ENCODE results near the gene ADCY1.

ADCY1 gene

GRCh38 chr7:45699726-45700390, 125.7 kb downstream of the ADCY1 start:
- Histone ChIP-seq H3K9me3 (ENCODE audit: control insufficient read depth, low read length) (no peaks in the 10 kb centered on the region), H3K4me1 (ENCODE audit: control insufficient read depth, insufficient read depth, low read length, poor library complexity, severe bottlenecking) (no peaks in the 10 kb centered on the region), H3K27ac (ENCODE audit: low read depth, low read length, severe bottlenecking) (no peak overlapping the region), H3K4me3 (ENCODE audit: extremely low read depth, insufficient read depth, low read length, poor library complexity, severe bottlenecking) (no peak overlapping the region), H3K36me3 (ENCODE audit: control insufficient read depth, insufficient read depth, low read length) (no peaks in the 10 kb centered on the region)
- WGBS, 2 experiments (ENCODE audit: insufficient coverage in 2 of 2): 85 to 93% methylated on average over 10 to 11 of the region's 11 CpGs

- WGBS, 2 experiments (ENCODE audit: insufficient coverage in 2 of 2): 60 to 71% methylated on average over 1 to 2 of the region's 2 CpGs
- Histone ChIP-seq H3K4me3 (ENCODE audit: extremely low read depth, insufficient read depth, low read length, poor library complexity, severe bottlenecking) (no peak overlapping the region), H3K9me3 (ENCODE audit: control insufficient read depth, low read length) (no peaks in the 10 kb centered on the region)
These were observed 126.4 kb downstream of the ADCY1 start for GRCh38 chr7:45700556-45700955.

GRCh38 chr7:45701701-45702510, 127.7 kb downstream of the ADCY1 start:
- Histone ChIP-seq H3K27ac (ENCODE audit: low read depth, low read length, severe bottlenecking) (no peak overlapping the region), H3K9me3 (ENCODE audit: control insufficient read depth, low read length) (no peaks in the 10 kb centered on the region), H3K36me3 (ENCODE audit: control insufficient read depth, insufficient read depth, low read length) (no peaks in the 10 kb centered on the region), H3K4me3 (ENCODE audit: extremely low read depth, insufficient read depth, low read length, poor library complexity, severe bottlenecking) (no peak overlapping the region), H3K4me1 (ENCODE audit: control insufficient read depth, insufficient read depth, low read length, poor library complexity, severe bottlenecking) (no peaks in the 10 kb centered on the region)
- WGBS, 2 experiments (ENCODE audit: insufficient coverage in 2 of 2): 92 to 93% methylated on average over 16 to 18 of the region's 18 CpGs

More at GRCh38 chr7:45700556-45700955, 126.4 kb downstream of the ADCY1 start:
- Histone ChIP-seq H3K36me3 (ENCODE audit: control insufficient read depth, insufficient read depth, low read length) (no peaks in the 10 kb centered on the region), H3K27ac (ENCODE audit: low read depth, low read length, severe bottlenecking) (no peak overlapping the region), H3K4me1 (ENCODE audit: control insufficient read depth, insufficient read depth, low read length, poor library complexity, severe bottlenecking) (no peaks in the 10 kb centered on the region)

- Histone ChIP-seq H3K27ac (ENCODE audit: low read depth, low read length, severe bottlenecking) (no peak overlapping the region), H3K9me3 (ENCODE audit: control insufficient read depth, low read length) (no peaks in the 10 kb centered on the region), H3K4me3 (ENCODE audit: extremely low read depth, insufficient read depth, low read length, poor library complexity, severe bottlenecking) (no peak overlapping the region), H3K4me1 (ENCODE audit: control insufficient read depth, insufficient read depth, low read length, poor library complexity, severe bottlenecking) (no peaks in the 10 kb centered on the region), H3K36me3 (ENCODE audit: control insufficient read depth, insufficient read depth, low read length) (no peaks in the 10 kb centered on the region)
- WGBS, 2 experiments (ENCODE audit: insufficient coverage in 2 of 2): 90 to 95% methylated on average over 5 of the region's 5 CpGs
These were observed 128.6 kb downstream of the ADCY1 start for GRCh38 chr7:45702751-45703150.

GRCh38 chr7:45703373-45703821, 129.2 kb downstream of the ADCY1 start:
- 88% methylated on average over 20 of the region's 20 CpGs for WGBS, 2 experiments (ENCODE audit: insufficient coverage in 2 of 2)
- Histone ChIP-seq H3K4me3 (ENCODE audit: extremely low read depth, insufficient read depth, low read length, poor library complexity, severe bottlenecking) (no peak overlapping the region), H3K9me3 (ENCODE audit: control insufficient read depth, low read length) (no peaks in the 10 kb centered on the region), H3K27ac (ENCODE audit: low read depth, low read length, severe bottlenecking) (no peak overlapping the region), H3K4me1 (ENCODE audit: control insufficient read depth, insufficient read depth, low read length, poor library complexity, severe bottlenecking) (no peaks in the 10 kb centered on the region), H3K36me3 (ENCODE audit: control insufficient read depth, insufficient read depth, low read length) (no peaks in the 10 kb centered on the region)

- H3K9me3 ChIP-seq (ENCODE audit: control insufficient read depth, low read length): no peaks in the 10 kb centered on the region
- no peaks in the 10 kb centered on the region for H3K36me3 ChIP-seq (ENCODE audit: control insufficient read depth, insufficient read depth, low read length)
- no peak overlapping the region for H3K27ac ChIP-seq (ENCODE audit: low read depth, low read length, severe bottlenecking)
- H3K4me1 ChIP-seq (ENCODE audit: control insufficient read depth, insufficient read depth, low read length, poor library complexity, severe bottlenecking): no peaks in the 10 kb centered on the region
- H3K4me3 ChIP-seq (ENCODE audit: extremely low read depth, insufficient read depth, low read length, poor library complexity, severe bottlenecking): no peak overlapping the region
- WGBS, 2 experiments (ENCODE audit: insufficient coverage in 2 of 2): 86 to 97% methylated on average over 10 to 13 of the region's 13 CpGs
These were observed 129.9 kb downstream of the ADCY1 start for GRCh38 chr7:45703911-45704682.

- Histone ChIP-seq H3K36me3 (ENCODE audit: control insufficient read depth, insufficient read depth, low read length) (no peaks in the 10 kb centered on the region), H3K27ac (ENCODE audit: low read depth, low read length, severe bottlenecking) (no peak overlapping the region), H3K4me3 (ENCODE audit: extremely low read depth, insufficient read depth, low read length, poor library complexity, severe bottlenecking) (no peak overlapping the region), H3K9me3 (ENCODE audit: control insufficient read depth, low read length) (no peaks in the 10 kb centered on the region), H3K4me1 (ENCODE audit: control insufficient read depth, insufficient read depth, low read length, poor library complexity, severe bottlenecking) (no peaks in the 10 kb centered on the region)
- 57 to 100% methylated on average over 1 of the region's 3 CpGs for WGBS, 2 experiments (ENCODE audit: insufficient coverage in 2 of 2)
These were observed 130.5 kb downstream of the ADCY1 start for GRCh38 chr7:45704683-45705016.

- Histone ChIP-seq H3K36me3 (ENCODE audit: control insufficient read depth, insufficient read depth, low read length) (no peaks in the 10 kb centered on the region), H3K4me1 (ENCODE audit: control insufficient read depth, insufficient read depth, low read length, poor library complexity, severe bottlenecking) (no peaks in the 10 kb centered on the region), H3K9me3 (ENCODE audit: control insufficient read depth, low read length) (no peaks in the 10 kb centered on the region), H3K4me3 (ENCODE audit: extremely low read depth, insufficient read depth, low read length, poor library complexity, severe bottlenecking) (no peak overlapping the region), H3K27ac (ENCODE audit: low read depth, low read length, severe bottlenecking) (no peak overlapping the region)
- 91 to 94% methylated on average over 8 to 11 of the region's 14 CpGs for WGBS, 2 experiments (ENCODE audit: insufficient coverage in 2 of 2)
These were observed 134.1 kb downstream of the ADCY1 start for GRCh38 chr7:45708046-45708950.

GRCh38 chr7:45709168-45710042, 135.2 kb downstream of the ADCY1 start:
- Histone ChIP-seq H3K4me3 (ENCODE audit: extremely low read depth, insufficient read depth, low read length, poor library complexity, severe bottlenecking) (no peak overlapping the region), H3K36me3 (ENCODE audit: control insufficient read depth, insufficient read depth, low read length) (no peaks in the 10 kb centered on the region), H3K9me3 (ENCODE audit: control insufficient read depth, low read length) (no peaks in the 10 kb centered on the region), H3K27ac (ENCODE audit: low read depth, low read length, severe bottlenecking) (no peak overlapping the region), H3K4me1 (ENCODE audit: control insufficient read depth, insufficient read depth, low read length, poor library complexity, severe bottlenecking) (no peaks in the 10 kb centered on the region)
- WGBS, 2 experiments (ENCODE audit: insufficient coverage in 2 of 2): 92 to 94% methylated on average over 11 to 12 of the region's 14 CpGs

Measured in mesodermal cell (in vitro differentiated cells).